Activated CD4-positive, alpha-beta T cell treated with anti-CD3 and anti-CD28 coated beads, Interleukin-2, amount 50 U/mL, for 1 hour (primary cell): ENCODE data around the gene HRH1.
"Not testable (repeated sequence)": the region's sequence is repeated elsewhere in the genome, so short reads cannot be mapped to it uniquely, and the experiment has no call there.

Experiments
- DNase-seq: peaks from one replicate; pipeline ENCODE4 v3.0.0-alpha.2; 2020

Gene HRH1

GRCh38 chr3:11173828-11174465, 19.7 kb downstream of the HRH1 start:
- DNase-seq, result no peak

DNA sequence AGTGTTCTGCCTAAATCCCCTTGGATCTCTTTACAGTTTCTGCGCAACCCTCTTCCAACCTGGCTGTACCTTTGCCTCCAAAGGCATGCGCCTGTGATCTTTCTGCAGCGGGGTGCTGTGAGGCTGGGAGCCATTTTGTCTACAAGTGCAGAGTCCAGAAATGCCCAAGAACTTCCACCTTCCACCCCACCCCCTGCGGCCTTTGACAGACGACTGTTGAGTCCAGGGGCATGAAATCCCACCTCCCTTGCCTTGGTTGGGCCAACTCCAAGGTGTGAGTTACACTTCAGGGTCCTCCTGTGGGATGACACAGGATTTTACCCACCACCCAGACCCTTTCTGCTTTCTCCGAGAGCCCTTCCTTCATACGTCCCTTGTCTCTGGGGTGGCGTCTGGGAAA, 24.1 kb downstream of the HRH1 start:
- DNase-seq, result no peak

DNA sequence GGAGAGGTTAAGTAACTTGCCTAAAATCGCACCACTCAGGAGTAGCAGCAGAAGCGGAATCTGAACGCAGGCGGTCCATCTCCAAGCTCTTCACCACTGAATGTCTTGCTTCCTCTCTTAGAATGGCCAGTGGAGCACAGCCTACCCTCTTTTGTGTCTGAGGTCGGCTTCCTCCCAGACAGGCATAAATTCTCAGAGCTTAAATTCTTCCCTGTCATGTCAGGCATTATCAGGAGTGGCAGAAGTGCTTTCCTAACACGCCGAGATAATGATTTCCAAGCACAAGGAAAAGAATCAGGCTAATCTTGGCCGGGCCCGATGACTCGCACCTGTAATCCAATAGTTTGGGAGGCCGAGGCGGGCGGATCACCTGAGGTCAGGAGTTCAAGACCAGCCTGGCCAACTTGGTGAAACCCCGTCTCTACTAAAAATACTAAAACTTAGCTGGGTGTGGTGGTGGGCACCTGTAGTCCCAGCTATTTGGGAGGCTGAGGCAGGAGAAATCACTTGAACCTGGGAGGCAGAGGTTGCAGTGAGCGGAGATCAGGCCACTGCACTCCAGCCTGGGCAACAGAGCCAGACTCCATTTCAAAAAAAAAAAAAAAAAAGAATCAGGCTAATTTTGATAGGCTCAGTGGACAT, 30.2 kb downstream of the HRH1 start:
- not testable (repeated sequence) for DNase-seq

- DNase-seq, result no peak
These were observed 30.9 kb downstream of the HRH1 start for GRCh38 chr3:11185144-11185543.

GRCh38 chr3:11185564-11186317, 31.4 kb downstream of the HRH1 start:
- no peak for DNase-seq

- DNase-seq, result no peak
These were observed 32.0 kb downstream of the HRH1 start for GRCh38 chr3:11186318-11186692.

DNA sequence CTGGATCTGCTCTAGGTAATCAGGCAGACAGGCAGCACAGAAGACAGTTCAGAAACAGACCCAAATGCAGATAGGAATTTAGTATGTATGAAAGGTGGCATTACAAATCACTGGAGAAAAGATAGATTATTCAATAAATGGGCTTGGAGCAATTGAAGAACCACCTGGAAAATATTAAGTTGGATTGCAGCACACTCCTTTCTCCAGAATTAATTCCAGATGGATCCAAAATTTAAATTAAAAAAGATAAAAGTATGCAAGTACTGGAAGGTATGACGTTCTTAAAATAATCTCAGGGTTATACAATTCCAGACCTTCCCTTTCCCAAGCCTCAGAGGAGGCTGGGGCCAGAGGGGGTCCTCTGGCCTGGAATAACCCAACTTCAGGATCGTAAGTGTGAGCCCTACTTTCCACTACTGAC, 32.5 kb downstream of the HRH1 start:
- DNase-seq, result no peak

DNA sequence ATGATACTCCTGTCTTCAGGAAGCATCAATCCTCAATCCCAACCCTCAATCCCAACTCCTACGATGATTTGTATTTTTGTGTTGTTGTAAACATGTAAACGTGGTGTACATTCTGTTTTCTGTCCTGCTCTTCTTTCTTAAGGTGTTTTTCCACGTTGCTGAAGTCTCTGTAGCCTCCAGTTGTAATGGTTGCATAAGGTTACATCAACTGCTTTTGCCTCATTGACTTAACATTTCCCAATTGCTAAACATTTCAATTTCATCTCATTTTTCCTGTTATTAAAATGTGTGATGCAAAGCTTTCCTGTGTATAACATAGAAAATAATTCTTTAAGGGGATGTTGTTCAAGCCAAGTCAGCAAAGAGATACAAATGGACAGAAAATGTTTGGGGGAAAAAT, 33.4 kb downstream of the HRH1 start:
- no peak for DNase-seq

DNA sequence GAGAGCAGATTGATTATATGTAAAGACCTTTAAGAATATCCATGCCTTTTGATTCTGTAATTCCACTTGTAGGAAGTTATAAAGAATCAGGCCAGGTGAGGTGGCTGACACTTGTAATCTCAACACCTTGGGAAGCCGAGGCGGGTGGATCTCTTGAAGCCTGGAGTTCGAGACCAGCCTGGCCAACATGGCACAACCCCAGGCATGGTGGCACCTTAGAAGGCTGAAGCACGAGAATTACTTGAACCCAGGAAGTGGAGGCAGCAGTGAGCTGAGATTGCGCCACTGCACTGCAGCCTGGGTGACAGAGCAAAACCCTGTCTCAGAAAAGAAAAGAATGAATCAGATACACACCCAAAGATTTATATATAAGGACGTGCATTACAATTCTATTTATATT, 33.9 kb downstream of the HRH1 start:
- no peak for DNase-seq

- no peak for DNase-seq
These were observed 40.9 kb downstream of the HRH1 start for GRCh38 chr3:11195201-11195600.

GRCh38 chr3:11195721-11196332, 41.5 kb downstream of the HRH1 start:
- no peak for DNase-seq

- DNase-seq, result no peak
These were observed 43.2 kb downstream of the HRH1 start for GRCh38 chr3:11197484-11197883.

GRCh38 chr3:11198070-11198469, 43.8 kb downstream of the HRH1 start:
- no peak for DNase-seq

DNA sequence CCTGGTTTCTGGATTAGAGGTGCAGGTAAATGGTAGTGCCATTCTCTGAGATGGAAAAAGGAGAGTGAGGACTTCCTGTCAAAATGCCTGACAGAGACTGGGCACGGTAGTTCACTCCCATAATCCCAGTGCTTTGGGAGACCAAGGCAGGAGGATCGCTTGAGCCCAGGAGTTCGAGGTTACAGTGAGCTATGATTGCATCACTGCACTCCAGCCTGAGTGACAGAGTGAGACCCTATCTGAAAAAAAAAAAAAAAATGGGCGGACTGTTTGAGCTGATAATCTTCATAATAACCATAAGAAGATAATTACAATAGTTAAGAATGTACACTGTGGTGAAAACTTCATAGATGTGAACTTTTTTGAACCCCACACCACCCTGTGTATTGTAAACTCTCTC, 44.2 kb downstream of the HRH1 start:
- DNase-seq, result no peak

DNA sequence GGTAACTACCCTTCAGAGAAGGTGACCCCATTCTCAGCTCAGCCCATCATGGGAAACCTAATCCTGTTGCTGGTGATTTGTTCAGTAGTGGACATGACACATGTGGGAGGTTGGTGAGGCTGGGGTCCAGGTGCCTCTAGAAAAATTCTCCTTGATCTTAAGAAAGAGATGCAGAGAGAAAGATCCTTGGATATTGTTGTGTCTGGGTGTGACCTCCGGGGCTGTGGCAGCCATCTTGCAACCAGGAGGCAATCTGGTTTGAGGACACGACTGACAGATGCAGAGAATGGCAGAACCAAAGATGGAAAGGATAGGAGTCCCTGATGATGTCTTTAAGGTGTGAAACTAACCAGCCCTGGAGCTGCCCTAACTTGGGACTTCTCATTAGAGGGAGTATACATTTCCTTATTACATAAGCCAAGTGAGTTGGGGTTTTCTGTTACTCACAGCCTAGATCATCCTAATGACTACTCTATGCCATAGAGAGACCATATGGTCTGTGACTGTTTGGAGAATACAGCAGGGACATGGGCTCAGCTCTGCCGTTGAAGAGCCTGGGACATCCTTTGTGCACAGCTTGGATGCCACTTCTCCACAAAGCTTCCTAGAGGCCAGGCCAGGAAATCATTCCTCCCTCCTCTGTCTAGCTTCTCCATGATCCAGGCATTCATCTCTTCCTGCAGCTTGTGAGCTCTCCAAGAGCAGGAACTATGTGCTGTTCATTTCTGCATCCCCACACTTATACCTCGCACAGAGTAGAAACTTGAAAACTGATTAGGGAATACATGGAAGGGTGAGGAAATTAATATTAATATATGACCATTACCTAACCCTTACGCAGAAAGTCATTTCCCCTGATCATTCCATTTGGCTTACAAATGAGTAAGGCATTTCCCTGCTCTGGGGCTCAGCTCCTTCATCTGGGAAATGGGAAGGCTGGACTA, 45.9 kb downstream of the HRH1 start:
- no peak for DNase-seq

DNA sequence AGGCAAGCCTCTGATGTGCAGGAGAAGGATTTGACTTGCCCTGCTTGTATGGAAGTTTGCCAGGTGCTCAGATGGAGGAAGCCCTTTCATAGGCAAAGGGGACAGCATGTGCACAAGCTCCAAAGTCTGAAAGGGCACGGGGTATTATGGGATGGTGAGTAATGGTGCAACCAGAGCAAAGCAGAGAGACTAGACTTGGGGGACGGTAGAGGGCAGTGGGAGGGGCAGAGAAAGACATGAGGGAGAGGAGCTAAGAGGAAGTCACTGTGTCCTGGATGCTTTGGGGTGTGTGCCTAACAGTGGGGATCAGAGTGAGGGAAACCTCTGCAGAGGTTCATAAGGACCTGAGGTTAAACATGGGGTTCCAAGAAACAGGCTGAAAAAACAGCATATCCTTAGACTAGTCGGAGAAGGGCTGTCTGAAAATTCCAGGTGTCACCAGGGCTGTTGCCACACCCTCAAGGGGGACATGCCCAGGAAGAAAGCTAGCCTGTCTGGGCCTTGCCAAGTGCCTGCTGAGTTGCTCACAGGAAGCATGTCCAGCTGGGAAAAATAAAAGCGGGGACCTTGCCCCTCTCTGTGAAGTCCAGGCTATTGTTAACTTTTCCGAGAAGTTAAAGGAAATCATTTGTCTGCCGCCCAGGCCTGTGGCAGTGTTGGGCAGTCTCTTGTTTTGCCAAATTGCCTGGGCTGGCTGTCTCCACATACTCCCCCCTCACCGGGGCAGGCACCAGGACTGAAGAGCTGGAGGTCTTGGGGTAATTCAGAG, 47.1 kb downstream of the HRH1 start:
- no peak for DNase-seq

- DNase-seq, result no peak
These were observed 49.7 kb downstream of the HRH1 start for GRCh38 chr3:11203961-11204360.

DNA sequence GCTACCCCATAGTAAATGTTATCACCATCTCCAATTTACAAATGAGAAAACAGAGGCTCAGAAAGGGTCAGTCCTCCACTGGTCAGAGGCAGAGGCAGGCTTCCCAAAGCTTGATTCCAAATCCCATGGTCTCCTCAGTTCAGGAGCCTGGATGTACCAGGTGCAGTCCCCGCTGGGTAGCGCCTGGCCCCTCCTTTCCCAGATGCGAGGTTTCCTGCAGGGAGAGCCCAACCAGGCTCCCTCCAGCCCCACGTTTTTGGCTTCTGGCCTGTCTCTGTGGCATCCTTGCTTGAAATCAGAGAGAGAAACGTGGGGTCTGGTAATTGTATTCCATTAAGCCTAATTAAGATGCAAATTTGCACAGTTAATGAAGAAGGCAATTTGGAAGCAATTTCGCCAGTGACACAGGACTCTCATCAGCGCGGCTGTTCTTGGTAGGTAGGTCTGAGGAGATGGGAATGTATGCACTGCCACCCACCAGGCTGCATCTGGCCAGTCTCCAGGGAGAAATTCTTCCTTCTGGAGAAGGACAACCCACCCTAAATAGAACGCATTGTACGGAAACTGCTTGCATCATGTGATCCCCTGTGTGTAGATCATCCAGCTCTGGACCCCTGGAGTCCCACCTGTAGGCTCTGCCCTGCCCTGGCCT, 50.5 kb downstream of the HRH1 start:
- no peak for DNase-seq

DNA sequence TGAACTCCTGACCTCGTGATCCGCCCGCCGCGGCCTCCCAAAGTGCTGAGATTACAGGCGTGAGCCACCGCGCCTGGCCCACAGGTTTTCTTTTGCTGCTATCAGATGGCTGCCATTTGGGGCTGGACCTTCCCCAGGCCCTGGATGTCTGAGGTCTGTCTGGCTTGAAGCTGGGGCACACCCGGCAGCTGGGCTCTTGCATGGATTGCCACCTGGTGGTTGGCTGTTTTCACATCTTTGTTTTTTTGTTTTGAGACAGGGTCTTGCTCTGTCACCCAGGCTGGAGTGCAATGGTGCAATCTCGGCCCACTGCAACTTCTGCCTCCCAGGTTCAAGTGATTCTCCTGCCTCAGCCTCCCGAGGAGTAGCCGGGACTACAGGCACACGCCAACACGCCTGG, 51.6 kb downstream of the HRH1 start:
- DNase-seq, result not testable (repeated sequence)

DNA sequence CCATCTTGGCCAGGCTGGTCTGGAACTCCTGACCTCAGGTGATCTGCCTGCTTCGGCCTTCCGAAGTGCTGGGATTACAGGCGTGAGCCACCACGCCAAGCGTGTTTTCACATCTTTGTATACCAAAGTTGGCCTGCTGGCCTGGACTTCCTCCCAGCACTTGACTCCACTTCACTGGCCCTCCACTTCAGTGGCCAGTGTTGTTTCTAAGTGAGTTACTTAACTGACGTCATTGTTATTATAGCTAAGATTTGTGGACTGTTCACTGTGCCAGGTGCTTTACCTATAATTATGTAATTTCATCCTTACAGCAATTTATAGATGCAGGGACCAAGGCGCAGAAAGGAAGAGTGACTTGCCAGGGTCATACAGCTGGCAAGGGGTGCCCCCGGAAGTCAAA, 52.0 kb downstream of the HRH1 start:
- DNase-seq, result no peak

- DNase-seq, result no peak
These were observed 52.7 kb downstream of the HRH1 start for GRCh38 chr3:11206953-11207352.
